GM12891 (cell line): Measurements from ENCODE around the gene EYS.

Experiments
- DNase-seq: peaks from one replicate; pipeline ENCODE4 v3.0.0; 2011; ENCODE audit warnings: low spot score; ENCODE audit not compliant: insufficient read length
- FAIRE-seq: peaks from 2 replicates; lab custom pipeline; 2011; peaks lifted over from hg19 to GRCh38; lab: Jason Lieb, UNC
- PAX5 ChIP-seq: IDR thresholded peaks from 2 replicates; pipeline ENCODE4 v1.6.1; 2011; ENCODE audit warnings: low read length, moderate library complexity, mild to moderate bottlenecking; ENCODE audit not compliant: insufficient read depth, severe bottlenecking
- POLR2A ChIP-seq: IDR thresholded peaks from 2 replicates; pipeline ENCODE4 v1.6.1; 2011; ENCODE audit warnings: low read depth, low read length, control low read depth
- POLR2AphosphoS5 ChIP-seq: IDR thresholded peaks from 2 replicates; pipeline ENCODE4 v1.6.1; 2011; ENCODE audit warnings: low read depth, low read length, control low read depth
- POU2F2 ChIP-seq: IDR thresholded peaks from 2 replicates; pipeline ENCODE4 v1.6.1; 2011; ENCODE audit warnings: low read depth, mild to moderate bottlenecking, control low read depth, low read length, moderate library complexity
- SPI1 ChIP-seq: IDR thresholded peaks from 2 replicates; pipeline ENCODE4 v1.6.1; 2011; ENCODE audit warnings: low read depth, low read length, control low read depth
- TAF1 ChIP-seq: IDR thresholded peaks from 2 replicates; pipeline ENCODE4 v1.6.1; 2011; ENCODE audit warnings: low read depth, low read length, control low read depth

Gene EYS

DNA sequence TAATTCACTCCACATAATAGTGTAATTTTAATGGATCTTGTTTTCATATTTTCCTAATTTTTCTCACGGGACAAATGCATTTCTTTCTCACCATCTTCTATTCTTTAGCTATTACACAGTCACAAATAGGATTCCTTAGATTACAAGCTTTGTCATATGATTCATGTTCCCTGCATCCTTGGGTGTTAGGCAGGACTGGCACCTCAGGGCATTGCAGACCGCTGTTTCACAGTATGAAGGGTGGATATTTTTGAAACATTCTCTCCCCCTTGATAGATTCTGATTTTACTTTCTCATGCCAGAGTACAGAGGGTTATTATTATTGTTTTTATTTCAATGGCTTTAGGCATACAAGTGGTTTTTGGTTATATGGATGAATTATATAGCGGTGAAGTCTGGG lies 1469.0 kb downstream of the EYS start:
- DNase-seq, result no peak
- no peak for FAIRE-seq
- TF ChIP-seq POU2F2 (no peak), SPI1 (no peak), POLR2A (no peak), TAF1 (no peak), PAX5 (no peak), POLR2AphosphoS5 (no peak)

DNA sequence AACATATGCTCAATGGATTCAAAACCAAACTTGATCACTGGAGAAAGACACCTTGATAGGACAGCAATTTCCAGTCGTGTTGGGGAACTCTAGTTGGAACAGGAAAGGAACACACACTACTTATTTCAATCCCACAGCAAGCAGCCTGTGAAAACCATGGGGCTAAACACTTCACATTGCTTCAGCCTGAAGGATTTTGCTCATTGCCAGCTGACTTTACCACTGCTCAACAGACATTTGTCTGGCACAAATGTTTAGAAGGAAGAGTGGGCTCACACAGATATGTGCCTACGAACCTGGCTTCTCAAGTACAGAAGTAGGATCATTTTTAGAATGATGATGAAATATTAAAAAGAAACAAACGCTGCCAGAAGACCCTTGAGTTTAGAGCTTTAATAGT lies 1473.3 kb downstream of the EYS start:
- FAIRE-seq (no peak), DNase-seq (no peak)
- TF ChIP-seq PAX5 (no peak), POLR2AphosphoS5 (no peak), TAF1 (no peak), SPI1 (no peak), POLR2A (no peak), POU2F2 (no peak)

DNA sequence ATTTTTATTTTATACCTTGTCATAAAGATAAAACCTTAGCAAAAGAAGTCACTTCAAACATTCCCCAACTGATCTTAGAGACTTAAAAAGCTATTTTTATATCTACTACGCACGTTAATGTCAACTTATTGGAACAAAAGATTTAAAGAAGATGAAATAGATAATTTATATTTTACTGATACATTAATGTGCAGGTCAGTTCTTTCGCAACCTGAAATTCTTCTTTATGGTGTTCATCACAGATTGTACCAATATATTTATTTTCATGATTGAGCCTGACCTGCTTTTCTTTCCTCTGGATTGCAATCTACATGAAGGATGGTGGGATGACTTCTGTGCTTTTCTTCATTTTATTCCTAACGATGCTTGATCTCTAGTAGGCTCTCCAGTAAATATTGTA lies 1475.1 kb downstream of the EYS start:
- no peak for TF ChIP-seq POLR2AphosphoS5
- FAIRE-seq (no peak), DNase-seq (no peak)

DNA sequence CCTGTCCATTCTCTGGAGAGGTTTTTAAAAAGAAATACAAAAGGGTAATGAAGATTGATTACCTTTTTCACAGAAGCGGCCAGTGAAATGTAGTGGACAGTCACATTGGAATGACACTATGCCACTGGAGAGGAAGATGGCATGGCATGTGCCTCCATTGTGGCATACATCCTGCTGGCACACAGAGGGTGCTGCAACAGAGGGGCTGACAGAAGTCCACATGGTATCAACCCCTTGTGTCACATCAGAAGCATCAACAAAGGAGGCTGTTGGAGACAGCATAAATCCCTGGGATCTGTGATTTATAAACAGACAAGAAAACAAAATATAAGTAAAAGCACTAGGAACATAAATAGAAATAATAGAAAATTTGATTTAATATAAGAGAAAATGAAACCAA lies 1476.5 kb downstream of the EYS start:
- DNase-seq (no peak), FAIRE-seq (no peak)
- TF ChIP-seq POU2F2, result no peak
- TF ChIP-seq PAX5, result no peak
- TF ChIP-seq POLR2A, result no peak
- no peak for TF ChIP-seq POLR2AphosphoS5
- TF ChIP-seq TAF1, result no peak
- no peak for TF ChIP-seq SPI1

DNA sequence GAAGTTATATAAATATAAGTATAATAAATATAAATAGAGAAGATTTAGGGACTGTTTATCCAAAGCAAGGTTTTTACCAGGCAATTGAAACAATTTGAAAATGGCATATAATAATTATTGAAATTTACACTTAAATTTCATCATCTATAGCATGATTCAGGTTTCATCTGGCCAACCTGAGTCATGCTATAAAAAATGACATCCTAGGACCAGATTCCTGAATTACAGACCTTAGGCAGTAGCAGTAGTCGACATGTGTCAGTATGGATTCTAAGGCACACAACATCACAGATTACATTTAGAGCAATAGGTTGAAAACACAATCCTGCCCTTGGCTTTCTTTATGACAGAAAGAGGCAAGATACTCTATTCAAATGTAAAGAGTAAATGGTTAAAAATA lies 1479.2 kb downstream of the EYS start:
- no peak for DNase-seq
- no peak for TF ChIP-seq POU2F2
- TF ChIP-seq SPI1, result no peak
- TF ChIP-seq PAX5, result no peak
- no peak for TF ChIP-seq POLR2AphosphoS5
- TF ChIP-seq TAF1, result no peak
- FAIRE-seq, result no peak

DNA sequence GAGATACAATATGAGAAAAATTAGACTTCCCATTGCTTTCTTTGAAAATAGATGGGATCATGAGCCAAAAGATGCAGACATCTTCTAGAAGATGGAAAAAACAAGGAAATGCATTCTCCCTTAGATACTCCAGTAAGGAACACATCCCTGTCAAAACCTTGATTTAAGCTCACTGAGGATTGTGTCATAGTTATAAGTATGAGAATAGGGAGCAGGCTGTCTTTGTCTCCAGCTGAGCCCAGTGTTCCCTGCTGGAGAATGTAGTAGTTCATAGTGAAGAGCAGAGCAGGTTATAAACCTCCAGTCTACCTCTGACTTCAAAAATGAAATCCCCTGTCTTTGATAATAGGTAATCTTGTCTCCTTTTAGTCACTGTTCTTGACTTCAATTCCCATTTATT lies 1481.5 kb downstream of the EYS start:
- no peak for FAIRE-seq
- DNase-seq, result no peak
- TF ChIP-seq POU2F2 (no peak), POLR2AphosphoS5 (no peak), SPI1 (no peak), PAX5 (no peak), POLR2A (no peak), TAF1 (no peak)

DNA sequence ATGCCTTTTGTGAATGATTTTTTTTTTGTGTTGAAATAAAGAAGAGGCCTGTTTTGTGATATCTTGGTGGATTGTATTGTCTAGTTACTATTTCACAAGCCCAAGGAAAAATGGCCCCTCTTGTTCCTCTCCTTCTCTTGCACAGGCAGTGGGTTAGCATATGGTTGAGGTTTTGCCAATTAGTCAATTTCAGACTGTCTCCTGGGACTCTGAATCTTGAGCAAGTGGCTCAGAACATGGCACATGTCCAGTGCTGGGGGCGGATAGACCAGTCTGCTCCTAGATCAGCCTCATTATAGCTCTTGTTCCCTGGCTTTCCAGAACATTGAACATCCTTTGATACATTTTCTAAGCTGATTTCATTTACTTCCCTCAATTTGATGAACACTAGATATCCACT lies 1482.2 kb downstream of the EYS start:
- DNase-seq (no peak), FAIRE-seq (no peak)

DNA sequence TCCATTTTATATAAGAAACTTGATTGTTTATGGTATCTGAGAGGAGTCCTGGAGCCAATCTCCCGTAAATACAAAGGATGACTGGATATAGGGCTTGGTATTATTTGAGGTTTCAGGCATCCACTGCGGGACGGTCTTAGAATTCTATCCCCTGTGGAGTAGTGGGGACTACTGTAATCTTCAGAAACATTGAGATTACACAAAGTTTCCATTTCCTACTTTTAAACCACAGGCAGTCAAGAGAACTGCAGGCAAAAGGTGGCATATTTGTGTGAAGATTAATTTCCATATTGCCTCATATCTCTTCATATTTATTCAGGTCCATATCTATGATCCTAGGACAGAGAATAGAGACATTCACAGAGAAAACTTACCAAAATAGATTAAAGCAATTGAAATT lies 1485.2 kb downstream of the EYS start:
- FAIRE-seq, result no peak

More for the DNA sequence above, 1482.2 kb downstream of the EYS start:
- no peak for TF ChIP-seq PAX5
- TF ChIP-seq POLR2AphosphoS5, result no peak
- TF ChIP-seq SPI1, result no peak
- no peak for TF ChIP-seq POLR2A
- TF ChIP-seq TAF1, result no peak
- TF ChIP-seq POU2F2, result no peak

DNA sequence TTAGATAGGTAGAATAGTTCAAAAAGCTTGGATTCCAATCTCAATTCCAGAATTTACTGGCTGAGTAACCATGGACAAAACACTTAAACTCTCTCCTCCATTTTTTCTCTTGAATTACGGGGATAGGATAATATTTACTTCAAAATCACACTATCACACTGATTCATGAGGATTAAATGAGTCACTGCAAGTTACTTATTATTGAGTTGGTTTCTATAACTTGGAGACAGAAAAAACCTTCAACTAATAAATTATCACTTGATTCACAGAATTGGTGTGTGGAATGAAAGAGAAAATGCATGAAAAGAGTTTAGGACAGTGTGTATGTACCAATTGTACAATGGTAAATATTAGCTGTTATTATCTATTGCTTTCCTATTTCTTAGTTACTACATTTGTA lies 1486.2 kb downstream of the EYS start:
- no peak for TF ChIP-seq PAX5
- TF ChIP-seq TAF1, result no peak
- TF ChIP-seq SPI1, result no peak
- no peak for TF ChIP-seq POU2F2
- no peak for TF ChIP-seq POLR2AphosphoS5
- no peak for TF ChIP-seq POLR2A
- no peak for DNase-seq
- no peak for FAIRE-seq

More for the DNA sequence above, 1485.2 kb downstream of the EYS start:
- no peak for TF ChIP-seq SPI1
- no peak for TF ChIP-seq POLR2AphosphoS5
- no peak for TF ChIP-seq POLR2A
- no peak for TF ChIP-seq POU2F2
- TF ChIP-seq PAX5, result no peak
- TF ChIP-seq TAF1, result no peak
- no peak for DNase-seq
